ENCODE data around the gene PTPRG. TPM values are rescaled to one million over a fixed set of nuclear protein-coding genes. Genes with fewer than 3 reads are reported as not detected.

The PTPRG gene
- total RNA-seq, 2 experiments from 2014 or later, result 0.13 to 0.70 TPM

DNA sequence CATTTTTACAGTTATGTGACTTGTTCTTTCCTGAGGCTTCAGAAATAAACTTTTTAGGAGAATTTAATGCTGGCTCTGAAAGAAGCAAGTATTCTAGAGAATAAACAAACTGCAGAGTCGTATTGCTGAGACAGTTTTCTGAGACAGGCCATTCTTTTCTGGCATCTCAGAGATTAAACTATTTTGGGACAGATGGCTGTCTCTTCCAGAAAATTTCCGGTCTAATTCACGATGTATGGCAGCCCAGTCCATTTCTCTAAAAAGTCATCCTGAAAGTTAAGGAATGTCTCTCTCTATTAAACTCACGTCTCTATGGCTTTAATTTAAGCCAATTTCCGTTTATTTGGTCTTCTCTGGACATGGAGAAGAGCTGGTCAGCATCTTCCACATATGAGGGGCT is 603.4 kb downstream of the PTPRG start:
- no peaks in the 10 kb centered on the region for H3K4me1 ChIP-seq (ENCODE audit: insufficient read depth, low read length, poor library complexity, severe bottlenecking)
- no peak overlapping the region for H3K4me3 ChIP-seq (ENCODE audit: low read depth, low read length, poor library complexity, severe bottlenecking)
- no peaks in the 10 kb centered on the region for H3K9me3 ChIP-seq (ENCODE audit: low read length)
- no peaks in the 10 kb centered on the region for H3K79me2 ChIP-seq (ENCODE audit: insufficient read depth, low read depth, low read length)
- H3K27ac ChIP-seq (ENCODE audit: low read depth, low read length, poor library complexity, severe bottlenecking), result no peak overlapping the region
- ChIA-PET CTCF (ENCODE audit: unreplicated experiment) (no interaction called here), POLR2A (no interaction called here)
- intact Hi-C loops (cut with micrococcal nuclease; ENCODE audit: unreplicated experiment), result no loop called here
- no peaks in the 10 kb centered on the region for H3K36me3 ChIP-seq (ENCODE audit: insufficient read depth, low read length)
- TF ChIP-seq EZH2phosphoT487 (IDR thresholded peaks at IDR 0.05; ENCODE audit: borderline replicate concordance, low read depth, low read length), result no peak
- TF ChIP-seq CTCF (conservative IDR thresholded peaks at IDR 0.05; ENCODE audit: low read length), result no peak
- no peak overlapping the region for H2AFZ ChIP-seq (ENCODE audit: low read length)
- no peak for DNase-seq (ENCODE audit: low spot score)
- H4K20me1 ChIP-seq (ENCODE audit: insufficient read depth, low read length), result no peaks in the 10 kb centered on the region
- no TSS peak for BruUV-seq (replicated peaks)
- H3K9me2 ChIP-seq (ENCODE audit: insufficient read depth, low read length), result no peaks in the 10 kb centered on the region
- no peak overlapping the region for H3K4me2 ChIP-seq (ENCODE audit: low read length)

GRCh38 chr3:62167566-62168262 is 606.3 kb downstream of the PTPRG start:
- Histone ChIP-seq H3K4me2 (ENCODE audit: low read length) (no peak overlapping the region), H2AFZ (ENCODE audit: low read length) (no peak overlapping the region), H4K20me1 (ENCODE audit: insufficient read depth, low read length) (no peaks in the 10 kb centered on the region), H3K9me3 (ENCODE audit: low read length) (0 out of 2 replicates have a peak, but pooled peaks cover 5% of the 10 kb centered on the region), H3K9me2 (ENCODE audit: insufficient read depth, low read length) (no peaks in the 10 kb centered on the region), H3K27ac (ENCODE audit: low read depth, low read length, poor library complexity, severe bottlenecking) (no peak overlapping the region), H3K36me3 (ENCODE audit: insufficient read depth, low read length) (no peaks in the 10 kb centered on the region), H3K4me3 (ENCODE audit: low read depth, low read length, poor library complexity, severe bottlenecking) (no peak overlapping the region), H3K4me1 (ENCODE audit: insufficient read depth, low read length, poor library complexity, severe bottlenecking) (no peaks in the 10 kb centered on the region), H3K79me2 (ENCODE audit: insufficient read depth, low read depth, low read length) (no peaks in the 10 kb centered on the region)
- BruUV-seq (replicated peaks), result no TSS peak
- TF ChIP-seq EZH2phosphoT487 (IDR thresholded peaks at IDR 0.05; ENCODE audit: borderline replicate concordance, low read depth, low read length) (no peak), CTCF (conservative IDR thresholded peaks at IDR 0.05; ENCODE audit: low read length) (no peak)
- ChIA-PET CTCF (ENCODE audit: unreplicated experiment) (no interaction called here), POLR2A (no interaction called here)
- intact Hi-C loops (cut with micrococcal nuclease; ENCODE audit: unreplicated experiment), result no loop called here
- no peak for DNase-seq (ENCODE audit: low spot score)

DNA sequence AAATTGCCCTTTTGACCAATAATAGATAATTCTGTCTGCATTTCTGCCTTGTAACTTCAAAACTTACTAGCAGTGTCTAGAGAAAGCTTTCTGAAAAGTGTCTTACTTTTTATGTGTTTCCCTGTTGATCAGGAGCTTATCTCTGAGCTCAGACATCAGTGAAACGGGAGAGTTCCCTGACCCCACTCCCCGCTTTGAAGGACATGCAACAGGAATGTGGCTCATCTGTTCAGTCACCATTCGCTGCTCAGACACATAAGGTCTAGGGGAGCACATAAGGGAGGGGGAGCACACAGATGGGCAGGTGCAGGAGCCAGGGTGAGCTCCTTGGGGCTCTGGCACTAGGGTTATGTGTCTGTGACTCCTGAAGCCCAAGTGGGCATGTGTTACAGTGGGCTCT is 607.0 kb downstream of the PTPRG start:
- BruUV-seq (replicated peaks), result no TSS peak
- no peak for DNase-seq (ENCODE audit: low spot score)
- Histone ChIP-seq H3K4me3 (ENCODE audit: low read depth, low read length, poor library complexity, severe bottlenecking) (no peak overlapping the region), H3K4me2 (ENCODE audit: low read length) (no peak overlapping the region), H3K9me3 (ENCODE audit: low read length) (0 out of 2 replicates have a peak, but pooled peaks cover 5% of the 10 kb centered on the region), H3K9me2 (ENCODE audit: insufficient read depth, low read length) (no peaks in the 10 kb centered on the region), H3K79me2 (ENCODE audit: insufficient read depth, low read depth, low read length) (no peaks in the 10 kb centered on the region), H3K27ac (ENCODE audit: low read depth, low read length, poor library complexity, severe bottlenecking) (no peak overlapping the region), H3K4me1 (ENCODE audit: insufficient read depth, low read length, poor library complexity, severe bottlenecking) (no peaks in the 10 kb centered on the region), H3K36me3 (ENCODE audit: insufficient read depth, low read length) (no peaks in the 10 kb centered on the region), H4K20me1 (ENCODE audit: insufficient read depth, low read length) (no peaks in the 10 kb centered on the region), H2AFZ (ENCODE audit: low read length) (no peak overlapping the region)
- intact Hi-C loops (cut with micrococcal nuclease; ENCODE audit: unreplicated experiment), result no loop called here
- POLR2A ChIA-PET, result no interaction called here
- CTCF ChIA-PET (ENCODE audit: unreplicated experiment), result interaction anchor here (1.1 kb wide), 1 partner anchor 20 kb away, joined by 4 read pairs; no protein-coding TSS in a partner anchor
- no peak for TF ChIP-seq CTCF (conservative IDR thresholded peaks at IDR 0.05; ENCODE audit: low read length)
- no peak for TF ChIP-seq EZH2phosphoT487 (IDR thresholded peaks at IDR 0.05; ENCODE audit: borderline replicate concordance, low read depth, low read length)
